Measurements from ENCODE around the gene C17orf78.
A peak's percentile ranks its signal among the peaks of the same experiment; 100 is the strongest.
"Not testable (repeated sequence)": the region's sequence is repeated elsewhere in the genome, so short reads cannot be mapped to it uniquely, and the experiment has no call there.

C17orf78 gene

DNA sequence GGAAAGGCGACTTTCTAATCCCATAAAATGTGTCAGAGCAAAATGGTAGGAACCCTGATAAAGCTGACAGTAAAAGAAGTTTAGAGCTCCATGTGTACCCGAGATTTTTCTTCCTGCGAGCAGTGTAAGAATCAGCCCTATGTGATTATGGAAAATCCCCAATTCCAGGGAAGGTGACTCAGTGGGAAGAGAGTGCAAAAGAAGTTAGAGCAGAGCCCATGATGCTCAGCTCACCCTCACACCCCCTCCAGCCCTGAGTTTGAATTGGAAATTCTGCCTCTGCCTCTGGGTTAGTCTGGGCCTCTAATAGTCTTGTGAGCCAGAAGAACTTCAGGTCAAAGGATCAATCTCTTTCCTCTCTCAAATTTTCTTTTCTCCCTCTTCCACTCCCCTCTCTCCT is 12.5 kb downstream of the C17orf78 start:
- Histone ChIP-seq H3K27me3 (ENCODE audit: control insufficient read depth, insufficient read depth, low read length) (no peaks in the 10 kb centered on the region), H3K36me3 (ENCODE audit: insufficient read depth, low read length) (no peaks in the 10 kb centered on the region), H3K4me3 (ENCODE audit: low read length) (no peak overlapping the region), H3K9me3 (replicated peaks; ENCODE audit: low read length) (no peaks in the 10 kb centered on the region), H3K9ac (ENCODE audit: low read depth, low read length) (no peak overlapping the region), H3K4me1 (ENCODE audit: control insufficient read depth, insufficient read depth, low read length) (peaks cover 13% of the 10 kb centered on the region), H3K4me2 (ENCODE audit: low read length) (no peak overlapping the region)

DNA sequence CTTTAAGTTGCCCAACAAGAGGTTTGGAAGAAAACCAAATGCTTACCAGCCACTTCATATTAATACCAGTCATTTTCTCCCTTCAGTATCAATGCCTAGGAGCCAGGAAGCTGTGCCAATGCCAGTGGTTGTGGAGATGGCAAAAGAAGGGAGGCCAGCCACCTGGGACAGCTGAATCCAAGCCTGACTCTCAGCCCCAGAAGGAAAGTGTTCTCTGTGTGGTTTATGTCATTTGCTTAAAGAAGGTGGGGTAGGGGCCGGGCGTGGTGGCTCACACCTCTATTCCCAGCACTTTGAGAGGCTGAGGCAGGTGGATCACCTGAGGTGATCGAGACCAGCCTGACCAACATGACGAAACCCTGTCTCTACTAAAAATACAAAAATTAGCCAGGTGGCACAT is 13.4 kb downstream of the C17orf78 start:
- Histone ChIP-seq H3K9ac (ENCODE audit: low read depth, low read length) (no peak overlapping the region), H3K27me3 (ENCODE audit: control insufficient read depth, insufficient read depth, low read length) (no peaks in the 10 kb centered on the region), H3K4me3 (ENCODE audit: low read length) (no peak overlapping the region), H3K9me3 (replicated peaks; ENCODE audit: low read length) (no peaks in the 10 kb centered on the region), H3K36me3 (ENCODE audit: insufficient read depth, low read length) (no peaks in the 10 kb centered on the region), H3K4me1 (ENCODE audit: control insufficient read depth, insufficient read depth, low read length) (peaks cover 13% of the 10 kb centered on the region), H3K4me2 (ENCODE audit: low read length) (no peak overlapping the region)

GRCh38 chr17:37391146-37391545 is 15.4 kb downstream of the C17orf78 start:
- H3K36me3 ChIP-seq (ENCODE audit: insufficient read depth, low read length): no peaks in the 10 kb centered on the region
- no peak overlapping the region for H3K4me3 ChIP-seq (ENCODE audit: low read length)
- no peak overlapping the region for H3K4me2 ChIP-seq (ENCODE audit: low read length)
- no peaks in the 10 kb centered on the region for H3K9me3 ChIP-seq (replicated peaks; ENCODE audit: low read length)
- peaks cover 13% of the 10 kb centered on the region for H3K4me1 ChIP-seq (ENCODE audit: control insufficient read depth, insufficient read depth, low read length)
- no peak overlapping the region for H3K9ac ChIP-seq (ENCODE audit: low read depth, low read length)
- H3K27me3 ChIP-seq (ENCODE audit: control insufficient read depth, insufficient read depth, low read length): no peaks in the 10 kb centered on the region

DNA sequence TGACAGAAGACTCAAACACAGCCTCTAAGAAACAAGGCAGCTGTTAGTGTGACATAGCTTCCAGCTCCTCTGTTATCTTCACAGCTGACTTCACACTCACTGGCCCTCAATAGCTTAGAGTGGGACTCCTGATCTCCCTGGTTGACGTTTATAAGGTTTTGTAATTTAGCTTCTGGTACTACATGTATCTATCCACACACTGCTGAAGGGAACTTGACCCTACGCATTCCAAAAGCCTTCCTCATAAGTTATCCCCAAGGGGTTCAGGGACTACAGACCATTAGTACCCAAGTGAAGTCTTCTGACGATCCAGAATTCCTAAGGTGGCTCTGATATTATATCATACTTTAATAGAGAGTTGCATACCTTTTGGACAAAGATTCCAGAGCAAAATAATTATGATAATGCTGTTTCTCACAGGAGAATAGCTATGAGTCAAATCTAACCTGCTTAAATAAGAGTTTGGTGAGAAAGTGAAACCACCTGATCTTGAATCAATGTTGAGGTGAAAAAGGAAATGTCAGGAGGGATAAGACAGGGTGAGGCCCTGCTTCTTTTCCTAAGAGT is 16.3 kb downstream of the C17orf78 start:
- peak overlapping the region; percentile 47 for H3K4me2 ChIP-seq (ENCODE audit: low read length)
- H3K27me3 ChIP-seq (ENCODE audit: control insufficient read depth, insufficient read depth, low read length): no peaks in the 10 kb centered on the region
- no peak overlapping the region for H3K9ac ChIP-seq (ENCODE audit: low read depth, low read length)
- H3K9me3 ChIP-seq (replicated peaks; ENCODE audit: low read length): no peaks in the 10 kb centered on the region
- H3K4me1 ChIP-seq (ENCODE audit: control insufficient read depth, insufficient read depth, low read length): peaks cover 13% of the 10 kb centered on the region
- H3K36me3 ChIP-seq (ENCODE audit: insufficient read depth, low read length): no peaks in the 10 kb centered on the region
- H3K4me3 ChIP-seq (ENCODE audit: low read length): no peak overlapping the region

DNA sequence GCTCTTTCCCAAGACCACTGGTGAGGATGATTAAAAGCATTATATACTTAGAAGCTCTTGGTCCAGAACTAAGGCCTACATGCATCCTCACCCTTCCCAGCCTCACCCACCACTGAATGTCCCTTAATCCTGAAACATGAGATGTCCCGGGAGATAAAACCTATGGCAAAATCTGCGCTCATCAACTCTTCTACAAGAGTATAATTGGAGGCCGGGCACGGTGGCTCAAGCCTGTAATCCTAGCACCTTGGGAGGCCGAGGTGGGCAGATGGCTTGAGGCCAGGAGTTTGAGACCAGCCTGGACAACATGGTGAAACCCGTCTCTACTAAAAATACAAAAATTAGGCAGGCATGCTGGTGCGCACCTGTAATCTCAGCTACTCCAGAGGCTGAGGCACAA is 17.6 kb downstream of the C17orf78 start:
- H3K27me3 ChIP-seq (ENCODE audit: control insufficient read depth, insufficient read depth, low read length): no peaks in the 10 kb centered on the region
- no peak overlapping the region for H3K4me2 ChIP-seq (ENCODE audit: low read length)
- no peak overlapping the region for H3K9ac ChIP-seq (ENCODE audit: low read depth, low read length)
- no peak overlapping the region for H3K4me3 ChIP-seq (ENCODE audit: low read length)
- no peaks in the 10 kb centered on the region for H3K9me3 ChIP-seq (replicated peaks; ENCODE audit: low read length)
- H3K36me3 ChIP-seq (ENCODE audit: insufficient read depth, low read length): no peaks in the 10 kb centered on the region
- peaks cover 13% of the 10 kb centered on the region for H3K4me1 ChIP-seq (ENCODE audit: control insufficient read depth, insufficient read depth, low read length)

- Histone ChIP-seq H3K4me2 (ENCODE audit: low read length) (no peak overlapping the region), H3K4me3 (ENCODE audit: low read length) (no peak overlapping the region), H3K36me3 (ENCODE audit: insufficient read depth, low read length) (no peaks in the 10 kb centered on the region), H3K27me3 (ENCODE audit: control insufficient read depth, insufficient read depth, low read length) (no peaks in the 10 kb centered on the region), H3K9ac (ENCODE audit: low read depth, low read length) (no peak overlapping the region), H3K9me3 (replicated peaks; ENCODE audit: low read length) (no peaks in the 10 kb centered on the region), H3K4me1 (ENCODE audit: control insufficient read depth, insufficient read depth, low read length) (peaks cover 5% of the 10 kb centered on the region)
Observed at GRCh38 chr17:37399265-37399803, 23.5 kb downstream of the C17orf78 start.

DNA sequence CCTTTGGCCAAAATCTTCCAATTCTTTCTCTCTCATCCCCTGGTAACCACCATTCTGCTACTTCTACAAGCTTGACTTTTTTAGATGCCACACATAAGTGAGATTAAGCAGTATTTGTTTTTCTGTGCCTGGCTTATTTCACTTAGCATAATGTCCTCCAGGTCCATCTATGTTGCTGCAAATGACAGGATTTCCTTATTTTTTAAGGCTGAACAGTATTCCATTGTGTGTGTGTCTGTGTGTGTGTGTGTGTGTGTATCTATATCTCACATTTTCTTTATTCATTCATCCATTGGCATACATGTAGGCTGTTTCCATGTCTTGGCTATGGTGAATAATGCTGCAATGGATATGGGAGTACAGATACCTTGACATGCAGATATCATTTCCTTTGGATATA is 24.7 kb downstream of the C17orf78 start:
- Histone ChIP-seq H3K4me1 (ENCODE audit: control insufficient read depth, insufficient read depth, low read length) (peaks cover 9% of the 10 kb centered on the region), H3K4me2 (ENCODE audit: low read length) (no peak overlapping the region), H3K36me3 (ENCODE audit: insufficient read depth, low read length) (no peaks in the 10 kb centered on the region)

DNA sequence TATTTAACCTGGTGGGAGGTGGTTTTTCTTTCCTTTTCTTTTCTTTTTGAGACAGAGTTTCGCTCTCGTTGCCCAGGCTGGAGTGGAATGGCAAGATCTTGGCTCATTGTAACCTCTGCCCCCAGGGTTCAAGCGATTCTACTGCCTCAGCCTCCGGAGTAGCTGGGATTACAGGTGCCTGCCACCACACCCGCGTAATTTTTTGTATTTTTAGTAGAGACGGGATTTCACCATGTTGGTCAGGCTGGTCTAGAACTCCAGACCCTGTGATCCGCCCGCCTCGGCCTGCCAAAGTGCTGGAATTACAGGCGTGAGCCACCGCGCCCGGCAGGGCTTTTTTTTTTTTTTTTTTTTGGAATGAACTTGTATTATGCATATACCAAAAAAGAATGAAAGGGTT is 29.7 kb downstream of the C17orf78 start:
- peak overlapping the region; percentile 98 for H3K4me3 ChIP-seq (ENCODE audit: low read length)
- not testable (repeated sequence) for H3K36me3 ChIP-seq (ENCODE audit: insufficient read depth, low read length); H3K4me1 ChIP-seq (ENCODE audit: control insufficient read depth, insufficient read depth, low read length); H3K27me3 ChIP-seq (ENCODE audit: control insufficient read depth, insufficient read depth, low read length); H3K9me3 ChIP-seq (replicated peaks; ENCODE audit: low read length)
- peak overlapping the region; percentile 93 for H3K9ac ChIP-seq (ENCODE audit: low read depth, low read length)
- H3K4me2 ChIP-seq (ENCODE audit: low read length): peak overlapping the region; percentile 83

More for the DNA sequence above, 24.7 kb downstream of the C17orf78 start:
- Histone ChIP-seq H3K9me3 (replicated peaks; ENCODE audit: low read length) (no peaks in the 10 kb centered on the region), H3K4me3 (ENCODE audit: low read length) (no peak overlapping the region), H3K9ac (ENCODE audit: low read depth, low read length) (no peak overlapping the region), H3K27me3 (ENCODE audit: control insufficient read depth, insufficient read depth, low read length) (no peaks in the 10 kb centered on the region)

DNA sequence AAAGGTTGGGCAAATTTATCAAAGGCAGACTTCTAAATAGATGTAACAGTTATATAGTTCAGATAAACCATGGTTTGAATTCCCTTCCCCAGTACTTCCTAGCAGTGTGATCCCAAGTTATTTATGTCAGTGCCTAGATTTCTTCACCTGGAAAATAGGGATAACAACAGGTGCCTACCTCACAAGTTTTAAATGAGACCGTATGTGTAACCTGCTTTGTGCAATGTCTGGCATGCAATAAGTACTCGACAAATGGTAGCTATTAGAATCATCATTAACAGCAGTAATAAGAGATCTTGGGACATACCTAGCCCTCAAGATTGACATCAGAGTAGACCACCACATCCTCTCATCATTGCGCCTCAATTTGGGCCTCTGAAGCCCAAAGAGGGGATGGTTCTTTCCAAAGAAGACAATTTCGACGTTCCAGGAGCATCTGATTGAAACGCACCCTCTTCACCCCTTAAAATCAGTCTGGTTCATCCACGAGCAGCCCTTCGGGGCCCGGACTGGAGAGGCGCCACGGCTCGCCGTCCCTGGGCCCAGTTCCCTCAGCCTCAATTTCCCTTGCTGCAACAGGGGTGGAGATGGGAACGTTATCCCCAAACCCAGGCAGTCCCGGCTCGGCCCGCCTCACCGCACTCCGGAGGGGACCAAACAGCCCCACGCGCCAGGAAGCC is 30.3 kb downstream of the C17orf78 start:
- Histone ChIP-seq H3K4me1 (ENCODE audit: control insufficient read depth, insufficient read depth, low read length) (peaks cover 5% of the 10 kb centered on the region), H3K4me3 (ENCODE audit: low read length) (peak overlapping the region; percentile 98), H3K36me3 (ENCODE audit: insufficient read depth, low read length) (peaks cover 10% of the 10 kb centered on the region), H3K27me3 (ENCODE audit: control insufficient read depth, insufficient read depth, low read length) (no peaks in the 10 kb centered on the region), H3K9me3 (replicated peaks; ENCODE audit: low read length) (no peaks in the 10 kb centered on the region), H3K9ac (ENCODE audit: low read depth, low read length) (peak overlapping the region; percentile 93), H3K4me2 (ENCODE audit: low read length) (peak overlapping the region; percentile 83)

- H3K4me3 ChIP-seq (ENCODE audit: low read length): peak within 1 kb of the TSS; percentile 98
- H3K9me3 ChIP-seq (replicated peaks; ENCODE audit: low read length): no peaks in the 10 kb centered on the region
- H3K4me2 ChIP-seq (ENCODE audit: low read length): peak within 1 kb of the TSS; percentile 85
- H3K36me3 ChIP-seq (ENCODE audit: insufficient read depth, low read length): peaks cover 12% of the 10 kb centered on the region
- peaks cover 5% of the 10 kb centered on the region for H3K4me1 ChIP-seq (ENCODE audit: control insufficient read depth, insufficient read depth, low read length)
- H3K27me3 ChIP-seq (ENCODE audit: control insufficient read depth, insufficient read depth, low read length): no peaks in the 10 kb centered on the region
- peak within 1 kb of the TSS; percentile 93 for H3K9ac ChIP-seq (ENCODE audit: low read depth, low read length)
Observed at GRCh38 chr17:37406635-37407461, 31.1 kb downstream of the C17orf78 start, which contains the start of the genes ACACA and TADA2A. Gene ACACA, minus strand, starts transcription at chr17:37406836. Its CDS starts 537 bp downstream, at chr17:37406299. Gene TADA2A, plus strand, starts transcription at chr17:37406886. Its CDS starts 4,480 bp downstream, at chr17:37411366.

DNA sequence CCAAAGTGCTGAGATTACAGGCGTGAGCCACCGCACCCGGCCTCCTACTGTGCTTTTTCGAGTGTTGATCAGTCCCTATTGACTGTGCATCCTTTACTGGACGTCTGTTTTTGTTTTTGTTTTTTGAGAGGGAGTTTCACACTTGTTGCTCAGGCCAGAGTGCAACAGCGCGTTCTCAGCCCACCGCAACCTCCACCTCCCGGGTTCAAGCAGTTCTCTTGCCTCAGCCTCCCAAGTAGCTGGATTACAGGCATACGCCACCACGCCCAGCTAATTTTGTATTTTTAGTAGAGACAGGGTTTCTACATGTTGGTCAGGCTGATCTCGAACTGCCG is 32.3 kb downstream of the C17orf78 start:
- not testable (repeated sequence) for H3K4me1 ChIP-seq (ENCODE audit: control insufficient read depth, insufficient read depth, low read length); H3K27me3 ChIP-seq (ENCODE audit: control insufficient read depth, insufficient read depth, low read length); H3K9me3 ChIP-seq (replicated peaks; ENCODE audit: low read length); H3K9ac ChIP-seq (ENCODE audit: low read depth, low read length); H3K4me3 ChIP-seq (ENCODE audit: low read length)
- peaks cover 12% of the 10 kb centered on the region for H3K36me3 ChIP-seq (ENCODE audit: insufficient read depth, low read length)
- peak overlapping the region; percentile 85 for H3K4me2 ChIP-seq (ENCODE audit: low read length)
